NT2/D1 (cell line): ENCODE measurements around the gene ANTXR1.

Source experiments
- SUZ12 ChIP-seq: IDR thresholded peaks from 2 replicates; pipeline ENCODE4 v1.6.1; 2011; ENCODE audit not compliant: insufficient read length, insufficient read depth; ENCODE audit errors: extremely low read depth
- YY1 ChIP-seq: IDR thresholded peaks from 2 replicates; pipeline ENCODE4 v1.6.1; 2011; ENCODE audit not compliant: insufficient read length, insufficient read depth
- ZNF274 ChIP-seq: IDR thresholded peaks from 2 replicates; pipeline ENCODE4 v1.6.1; 2011; ENCODE audit warnings: mild to moderate bottlenecking, low read depth, low read length

DNA sequence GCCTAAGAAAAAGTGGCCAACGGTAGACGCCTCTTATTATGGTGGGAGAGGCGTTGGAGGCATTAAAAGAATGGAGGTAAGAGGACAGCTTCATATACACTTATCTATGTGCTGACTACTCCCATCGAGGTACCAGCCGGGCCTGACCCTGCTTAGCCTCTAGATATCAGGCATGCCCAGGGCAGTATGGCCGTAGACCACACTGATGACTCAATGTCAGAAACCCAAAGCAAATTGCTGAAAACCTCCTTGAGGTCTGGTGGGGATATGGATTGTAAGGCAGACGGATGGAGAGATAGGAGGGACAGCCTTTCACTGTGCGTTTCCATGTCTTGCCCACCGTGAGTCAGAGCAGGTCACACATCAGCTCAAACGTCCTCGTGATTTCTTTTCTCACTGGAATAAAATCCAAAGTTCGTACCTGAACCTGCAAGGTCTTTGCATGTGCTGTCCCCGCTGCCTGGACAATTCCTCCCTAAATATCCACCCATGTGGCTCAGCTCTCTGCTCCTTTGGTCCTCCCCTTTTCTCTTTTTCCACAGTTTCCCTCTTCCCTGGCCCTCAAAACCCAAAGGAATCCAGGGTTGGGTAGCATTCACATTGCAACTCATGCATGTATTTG is 168.9 kb downstream of the ANTXR1 start:
- no peak for TF ChIP-seq ZNF274
- no peak for TF ChIP-seq YY1
- no peak for TF ChIP-seq SUZ12
